Activated CD4-positive, alpha-beta memory T cell treated with anti-CD3 and anti-CD28 coated beads for 36 hours (primary cell): ENCODE measurements around the gene QSOX2. TPM values are rescaled to one million over a fixed set of nuclear protein-coding genes. Genes with fewer than 3 reads are reported as not detected.

ENCODE experiments used
- CTCF ChIA-PET: fragments of 350-600 bp; sonication (Branson Sonifier 250); formaldehyde crosslinking; loops from one replicate; lab custom pipeline; 2021; ENCODE audit warnings: antibody characterized with exemption, inconsistent platforms; lab: Charles Lee
- POLR2A ChIA-PET: fragments of 350-600 bp; sonication (Branson Sonifier 250); formaldehyde crosslinking; loops from one replicate; lab custom pipeline; 2021; ENCODE audit warnings: antibody characterized with exemption; lab: Charles Lee
- DNase-seq: peaks from one replicate; pipeline ENCODE4 v3.0.0-alpha.2; 2020
- H3K27ac Mint-ChIP-seq: one replicate; pipeline ENCODE4 v1.8.0; 2021; ENCODE audit warnings: mixed read lengths
- H3K27me3 Mint-ChIP-seq: one replicate; pipeline ENCODE4 v1.8.0; 2021; ENCODE audit warnings: mixed read lengths
- H3K36me3 Mint-ChIP-seq: one replicate; pipeline ENCODE4 v1.8.0; 2021; ENCODE audit warnings: mixed read lengths
- H3K4me1 Mint-ChIP-seq: one replicate; pipeline ENCODE4 v1.8.0; 2021; ENCODE audit warnings: low read depth, mixed read lengths
- H3K4me3 Mint-ChIP-seq: one replicate; pipeline ENCODE4 v1.8.0; 2021; ENCODE audit warnings: mild to moderate bottlenecking, mixed read lengths
- H3K9me3 Mint-ChIP-seq: one replicate; pipeline ENCODE4 v1.8.0; 2021; ENCODE audit warnings: mixed read lengths
- intact Hi-C: fragments of 100-400 bp; cut with micrococcal nuclease; formaldehyde crosslinking; loops from one replicate; pipeline ENCODE4 v1.15.1; 2023
- total RNA-seq, 2 experiments: library from RNA; stranded (reverse); gene quantifications; one replicate each; pipeline ENCODE4 v1.2.3, GENCODE V29; 2021

QSOX2 gene
- total RNA-seq, 2 experiments from 2014 or later: 19.0 to 19.4 TPM

- DNase-seq: no peak
- Mint-ChIP-seq H3K9me3 (no peaks in the 10 kb centered on the region), H3K36me3 (peaks cover 41% of the 10 kb centered on the region), H3K27ac (no peak overlapping the region), H3K4me1 (peaks cover 8% of the 10 kb centered on the region), H3K4me3 (no peak overlapping the region), H3K27me3 (no peaks in the 10 kb centered on the region)
- ChIA-PET POLR2A (no interaction called here), CTCF (interaction anchor here (1.2 to 1.3 kb wide), 3 partner anchors 8 to 65 kb away, joined by 4 to 5 read pairs (median 5); no protein-coding TSS in a partner anchor)
- intact Hi-C loops: no loop called here
Observed at GRCh38 chr9:136218271-136218670, 27.3 kb downstream of the QSOX2 start.

- peaks cover 42% of the 10 kb centered on the region for H3K36me3 Mint-ChIP-seq
- no peak for DNase-seq
- no peaks in the 10 kb centered on the region for H3K9me3 Mint-ChIP-seq
- intact Hi-C loops: no loop called here
- peaks cover 8% of the 10 kb centered on the region for H3K4me1 Mint-ChIP-seq
- H3K27ac Mint-ChIP-seq: no peak overlapping the region
- no peak overlapping the region for H3K4me3 Mint-ChIP-seq
- POLR2A ChIA-PET: no interaction called here
- CTCF ChIA-PET: interaction anchor here (1.3 kb wide), 2 partner anchors 9 to 67 kb away, joined by 5 read pairs; no protein-coding TSS in a partner anchor
- no peaks in the 10 kb centered on the region for H3K27me3 Mint-ChIP-seq
Observed at GRCh38 chr9:136216541-136217244, 28.9 kb downstream of the QSOX2 start.

- Mint-ChIP-seq H3K36me3 (peaks cover 40% of the 10 kb centered on the region), H3K4me1 (no peaks in the 10 kb centered on the region), H3K4me3 (no peak overlapping the region), H3K9me3 (no peaks in the 10 kb centered on the region), H3K27me3 (no peaks in the 10 kb centered on the region), H3K27ac (no peak overlapping the region)
- no peak for DNase-seq
- POLR2A ChIA-PET: no interaction called here
- CTCF ChIA-PET: no interaction called here
- intact Hi-C loops: no loop called here
Observed at GRCh38 chr9:136213733-136214132, 31.9 kb downstream of the QSOX2 start.

- DNase-seq: no peak
- H3K4me3 Mint-ChIP-seq: no peak overlapping the region
- intact Hi-C loops: no loop called here
- H3K9me3 Mint-ChIP-seq: no peaks in the 10 kb centered on the region
- no peaks in the 10 kb centered on the region for H3K4me1 Mint-ChIP-seq
- peaks cover 44% of the 10 kb centered on the region for H3K36me3 Mint-ChIP-seq
- no peak overlapping the region for H3K27ac Mint-ChIP-seq
- no peaks in the 10 kb centered on the region for H3K27me3 Mint-ChIP-seq
- CTCF ChIA-PET: no interaction called here
- POLR2A ChIA-PET: no interaction called here
Observed at GRCh38 chr9:136212345-136212950, 33.2 kb downstream of the QSOX2 start.

GRCh38 chr9:136211441-136212344 is 33.9 kb downstream of the QSOX2 start:
- DNase-seq: no peak
- CTCF ChIA-PET: no interaction called here
- peaks cover 46% of the 10 kb centered on the region for H3K36me3 Mint-ChIP-seq
- intact Hi-C loops: no loop called here
- POLR2A ChIA-PET: no interaction called here
- H3K27me3 Mint-ChIP-seq: no peaks in the 10 kb centered on the region
- H3K4me3 Mint-ChIP-seq: no peak overlapping the region
- H3K4me1 Mint-ChIP-seq: no peaks in the 10 kb centered on the region
- H3K27ac Mint-ChIP-seq: no peak overlapping the region
- H3K9me3 Mint-ChIP-seq: no peaks in the 10 kb centered on the region

- peaks cover 1% of the 10 kb centered on the region for H3K27me3 Mint-ChIP-seq
- no peak overlapping the region for H3K4me3 Mint-ChIP-seq
- CTCF ChIA-PET: no interaction called here
- intact Hi-C loops: no loop called here
- H3K36me3 Mint-ChIP-seq: peaks cover 45% of the 10 kb centered on the region
- no peak for DNase-seq
- POLR2A ChIA-PET: no interaction called here
- no peaks in the 10 kb centered on the region for H3K9me3 Mint-ChIP-seq
- no peak overlapping the region for H3K27ac Mint-ChIP-seq
- no peaks in the 10 kb centered on the region for H3K4me1 Mint-ChIP-seq
Observed at GRCh38 chr9:136211006-136211405, 34.6 kb downstream of the QSOX2 start.

- Mint-ChIP-seq H3K9me3 (no peaks in the 10 kb centered on the region), H3K4me1 (no peaks in the 10 kb centered on the region), H3K36me3 (peaks cover 39% of the 10 kb centered on the region), H3K27ac (no peak overlapping the region), H3K27me3 (peaks cover 2% of the 10 kb centered on the region), H3K4me3 (no peak overlapping the region)
- no peak for DNase-seq
- POLR2A ChIA-PET: no interaction called here
- CTCF ChIA-PET: no interaction called here
- intact Hi-C loops: no loop called here
Observed at GRCh38 chr9:136210276-136210675, 35.3 kb downstream of the QSOX2 start.

GRCh38 chr9:136209786-136210185 is 35.8 kb downstream of the QSOX2 start:
- Mint-ChIP-seq H3K9me3 (no peaks in the 10 kb centered on the region), H3K36me3 (peaks cover 35% of the 10 kb centered on the region), H3K27me3 (peaks cover 2% of the 10 kb centered on the region), H3K27ac (no peak overlapping the region), H3K4me1 (no peaks in the 10 kb centered on the region), H3K4me3 (no peak overlapping the region)
- no peak for DNase-seq
- CTCF ChIA-PET: no interaction called here
- POLR2A ChIA-PET: no interaction called here
- intact Hi-C loops: no loop called here

GRCh38 chr9:136209232-136209631 is 36.4 kb downstream of the QSOX2 start:
- Mint-ChIP-seq H3K36me3 (peaks cover 29% of the 10 kb centered on the region), H3K9me3 (no peaks in the 10 kb centered on the region), H3K27ac (no peak overlapping the region), H3K4me3 (no peak overlapping the region), H3K27me3 (peaks cover 4% of the 10 kb centered on the region), H3K4me1 (no peaks in the 10 kb centered on the region)
- intact Hi-C loops: no loop called here
- DNase-seq: no peak
- POLR2A ChIA-PET: no interaction called here
- CTCF ChIA-PET: no interaction called here

GRCh38 chr9:136208675-136209074 is 36.9 kb downstream of the QSOX2 start:
- no peak overlapping the region for H3K4me3 Mint-ChIP-seq
- H3K27me3 Mint-ChIP-seq: peaks cover 8% of the 10 kb centered on the region
- ChIA-PET CTCF (no interaction called here), POLR2A (interaction anchor here (0.9 kb wide), 1 partner anchor 11 kb away, joined by 3 read pairs; no protein-coding TSS in a partner anchor)
- peaks cover 23% of the 10 kb centered on the region for H3K36me3 Mint-ChIP-seq
- intact Hi-C loops: no loop called here
- H3K4me1 Mint-ChIP-seq: no peaks in the 10 kb centered on the region
- no peaks in the 10 kb centered on the region for H3K9me3 Mint-ChIP-seq
- no peak overlapping the region for H3K27ac Mint-ChIP-seq
- DNase-seq: no peak

GRCh38 chr9:136207616-136208015 is 38.0 kb downstream of the QSOX2 start:
- peaks cover 13% of the 10 kb centered on the region for H3K27me3 Mint-ChIP-seq
- ChIA-PET POLR2A (no interaction called here), CTCF (no interaction called here)
- intact Hi-C loops: no loop called here
- no peaks in the 10 kb centered on the region for H3K9me3 Mint-ChIP-seq
- no peak for DNase-seq
- no peak overlapping the region for H3K4me3 Mint-ChIP-seq
- no peak overlapping the region for H3K27ac Mint-ChIP-seq
- H3K36me3 Mint-ChIP-seq: peaks cover 14% of the 10 kb centered on the region
- H3K4me1 Mint-ChIP-seq: no peaks in the 10 kb centered on the region
